Stimulated activated CD8-positive, alpha-beta memory T cell treated with anti-CD3 and anti-CD28 coated beads, Interleukin-7, amount 100 ng/mL, for 1 hour (primary cell): ENCODE measurements around the gene PSKH1.
"Not testable (repeated sequence)": the region's sequence is repeated elsewhere in the genome, so short reads cannot be mapped to it uniquely, and the experiment has no call there.

ENCODE experiments used
- DNase-seq, 2 donors: peaks; one replicate each; pipeline ENCODE4 v3.0.0-alpha.2; 2020; ENCODE audit warnings: low read depth in 2 of 2

PSKH1 gene

DNA sequence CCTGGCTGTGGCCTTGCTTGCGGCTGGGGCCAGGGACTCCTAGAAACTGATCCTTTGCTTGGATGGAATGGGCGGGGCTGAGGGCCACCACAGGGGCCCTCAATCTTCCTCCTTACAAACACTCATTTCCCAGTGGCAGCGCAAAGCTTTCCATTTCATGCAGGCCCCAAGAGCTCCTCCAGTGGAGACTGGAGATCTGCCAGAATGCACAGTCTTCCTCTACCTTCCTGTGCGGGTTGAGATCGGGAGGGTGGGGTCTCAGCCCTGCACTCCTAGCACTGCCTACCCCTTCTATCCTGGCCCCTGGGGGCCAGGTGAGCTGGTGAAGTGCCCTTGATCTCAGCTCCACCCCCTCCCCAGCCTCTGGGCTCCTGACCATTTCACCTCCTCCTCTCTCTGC, 6.7 kb upstream of the PSKH1 start:
- no peak for DNase-seq

DNA sequence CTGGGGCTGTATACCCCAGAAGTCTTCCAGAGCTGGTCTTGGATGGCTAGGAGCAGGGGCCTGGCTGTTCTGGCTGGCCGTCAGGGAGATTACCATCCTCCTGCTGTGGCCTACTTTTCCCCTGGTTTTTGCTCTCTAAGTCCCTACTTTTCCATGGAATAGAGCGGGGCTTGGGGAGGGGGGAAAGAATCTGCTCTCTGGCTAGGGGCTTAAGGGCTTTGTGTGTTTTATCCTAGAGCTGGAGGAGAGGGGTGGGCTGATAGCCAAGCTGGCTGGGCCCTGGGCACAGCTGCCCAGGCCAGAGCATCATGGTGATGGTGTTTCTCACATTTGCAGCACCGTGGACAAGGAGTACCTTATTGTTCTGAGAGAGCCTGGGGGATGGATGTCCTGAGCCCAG, 4.7 kb upstream of the PSKH1 start:
- no peak for DNase-seq

DNA sequence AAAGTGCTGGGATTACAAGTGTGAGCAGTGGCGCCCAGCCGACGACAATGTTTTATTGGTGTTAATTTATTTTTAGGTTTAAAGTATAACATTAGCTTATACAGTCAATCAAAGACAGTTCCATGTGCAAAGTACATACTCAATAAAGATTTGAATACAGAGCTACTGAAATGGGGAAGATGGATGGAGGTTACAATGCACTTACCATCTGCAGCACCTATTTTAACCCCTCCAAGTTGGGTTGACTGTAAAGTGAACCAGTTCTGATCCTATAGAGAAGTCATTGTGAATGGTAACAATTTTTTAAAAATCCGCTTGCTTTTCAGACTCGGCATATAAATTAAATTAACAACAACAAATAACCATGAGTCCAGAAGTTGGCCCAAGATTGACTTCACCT, 679 bp upstream of the PSKH1 start:
- no peak for DNase-seq

DNA sequence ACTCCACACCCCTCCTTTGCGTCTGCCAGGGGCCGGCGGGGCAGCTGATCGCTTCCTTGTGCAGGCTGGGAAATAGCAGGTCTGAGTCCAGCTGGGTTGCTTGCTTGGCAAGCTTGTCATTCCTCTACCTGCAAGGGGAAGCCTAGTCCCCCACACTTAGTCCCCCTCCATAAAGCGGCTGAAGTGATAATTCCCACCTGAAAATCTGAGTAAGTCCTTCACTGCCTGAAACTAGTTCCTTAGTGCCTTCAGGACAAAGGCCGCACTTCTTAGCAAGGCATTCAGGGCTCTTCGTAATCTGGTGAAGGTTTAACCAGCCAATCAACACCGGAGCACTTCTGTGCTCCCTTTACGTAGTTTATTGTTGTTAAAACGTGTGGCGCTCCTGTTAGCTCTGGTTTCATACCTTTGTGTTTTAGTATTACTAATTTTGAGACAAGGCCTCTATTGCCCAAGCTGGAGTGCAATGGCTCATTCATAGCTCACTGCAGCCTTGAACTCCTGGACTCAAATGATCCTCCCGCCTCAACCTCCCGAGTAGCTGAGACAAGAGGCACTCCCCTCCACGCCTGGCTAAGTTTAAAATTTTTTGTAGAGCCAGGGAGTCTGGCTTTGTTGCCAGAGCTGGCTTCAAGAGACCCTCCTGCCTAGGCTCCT, 817 bp downstream of the PSKH1 start:
- DNase-seq = no peak

DNA sequence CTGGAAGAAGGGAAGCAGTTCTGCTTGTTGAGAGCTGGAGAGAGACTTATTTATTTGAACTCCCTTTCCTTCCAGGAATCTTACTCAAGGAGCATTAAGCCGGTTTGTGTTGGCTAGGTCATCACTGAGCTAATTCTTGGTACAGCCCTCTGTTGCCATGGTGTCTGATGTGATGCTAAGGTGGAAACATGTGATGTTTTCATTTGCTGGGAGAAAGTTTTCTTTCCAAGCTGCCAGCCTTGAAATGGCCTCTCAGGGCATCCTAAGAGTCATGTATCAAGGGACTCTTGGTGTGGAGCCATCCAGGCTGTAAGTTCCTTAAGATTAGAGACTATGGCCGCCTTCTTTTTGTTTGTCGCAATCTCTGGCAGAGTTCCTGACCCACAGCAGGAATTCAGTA, 4.2 kb downstream of the PSKH1 start:
- no peak for DNase-seq

DNA sequence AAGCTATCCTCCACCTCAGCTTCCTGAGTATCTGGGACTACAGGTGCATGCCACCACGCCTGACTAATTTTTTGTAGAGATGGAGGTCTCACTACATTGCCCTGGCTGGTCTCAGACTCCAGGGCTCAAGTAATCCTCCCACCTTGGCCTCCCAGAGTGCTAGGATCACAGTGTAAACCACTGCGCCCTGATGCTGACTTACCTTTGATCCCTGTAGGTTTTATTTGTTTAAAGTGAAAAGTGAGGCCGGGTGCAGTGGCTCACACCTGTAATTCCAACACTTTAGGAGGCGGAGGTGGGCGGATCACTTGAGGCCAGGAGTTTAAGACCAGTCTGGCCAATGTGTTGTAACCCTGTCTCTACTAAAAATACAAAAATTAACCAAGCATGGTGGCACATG, 8.7 kb downstream of the PSKH1 start:
- no peak for DNase-seq

DNA sequence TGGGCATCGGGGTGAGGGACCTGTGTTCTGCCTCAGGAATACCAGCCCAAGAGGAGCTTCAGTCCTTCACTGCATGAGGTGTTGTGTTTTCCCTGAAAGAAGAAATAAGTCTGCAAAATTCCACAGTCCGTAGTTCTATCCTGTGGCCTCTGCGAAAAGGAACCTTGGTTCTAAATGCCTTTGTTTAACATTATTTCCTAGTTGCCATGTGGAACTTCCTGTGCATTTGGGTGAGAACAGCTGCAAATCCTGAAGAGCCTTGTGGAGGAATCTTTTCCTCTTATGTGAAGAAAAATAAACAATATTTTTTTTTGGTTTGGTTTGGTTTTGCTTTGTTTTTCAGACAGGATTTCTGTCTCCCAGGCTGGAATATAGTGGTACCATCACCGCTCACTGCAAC, 9.8 kb downstream of the PSKH1 start:
- no peak for DNase-seq

DNA sequence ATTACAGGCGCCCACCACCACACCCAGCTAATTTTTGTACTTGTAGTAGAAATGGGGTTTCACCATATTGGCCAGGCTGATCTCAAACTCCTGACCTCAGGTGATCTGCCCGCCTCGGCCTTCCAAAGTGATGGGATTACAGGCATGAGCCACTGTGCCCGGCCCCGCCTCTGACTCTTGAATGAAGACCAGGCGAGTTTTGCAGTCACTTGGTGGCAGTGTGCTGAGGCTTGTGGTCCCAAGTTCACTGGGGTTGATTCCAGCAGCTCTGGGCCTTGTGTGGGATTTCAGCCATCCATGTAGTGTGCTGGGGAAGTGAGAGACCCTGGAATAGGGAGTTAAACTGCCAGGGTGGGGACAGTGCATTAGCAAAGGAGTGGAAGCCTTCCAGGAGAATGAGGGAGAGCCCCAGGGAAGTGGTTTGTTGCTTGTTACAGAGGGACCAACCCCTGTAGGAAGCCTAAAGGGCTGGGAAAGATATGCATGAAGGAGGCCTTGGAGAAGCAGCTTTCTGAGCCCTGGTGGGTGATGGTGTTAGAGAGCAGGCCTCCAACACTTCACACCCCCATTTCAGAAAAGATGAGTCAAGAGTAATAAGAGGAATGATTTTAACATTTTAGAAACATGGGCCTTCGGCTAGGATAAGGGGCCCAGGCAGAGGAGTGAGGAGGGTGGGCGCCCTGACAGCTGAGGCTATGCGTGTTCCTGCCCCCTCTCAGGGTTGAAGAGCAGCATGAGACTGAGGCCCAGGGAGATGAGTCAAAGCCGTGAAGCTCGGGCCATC, 14.5 kb downstream of the PSKH1 start:
- no peak for DNase-seq

DNA sequence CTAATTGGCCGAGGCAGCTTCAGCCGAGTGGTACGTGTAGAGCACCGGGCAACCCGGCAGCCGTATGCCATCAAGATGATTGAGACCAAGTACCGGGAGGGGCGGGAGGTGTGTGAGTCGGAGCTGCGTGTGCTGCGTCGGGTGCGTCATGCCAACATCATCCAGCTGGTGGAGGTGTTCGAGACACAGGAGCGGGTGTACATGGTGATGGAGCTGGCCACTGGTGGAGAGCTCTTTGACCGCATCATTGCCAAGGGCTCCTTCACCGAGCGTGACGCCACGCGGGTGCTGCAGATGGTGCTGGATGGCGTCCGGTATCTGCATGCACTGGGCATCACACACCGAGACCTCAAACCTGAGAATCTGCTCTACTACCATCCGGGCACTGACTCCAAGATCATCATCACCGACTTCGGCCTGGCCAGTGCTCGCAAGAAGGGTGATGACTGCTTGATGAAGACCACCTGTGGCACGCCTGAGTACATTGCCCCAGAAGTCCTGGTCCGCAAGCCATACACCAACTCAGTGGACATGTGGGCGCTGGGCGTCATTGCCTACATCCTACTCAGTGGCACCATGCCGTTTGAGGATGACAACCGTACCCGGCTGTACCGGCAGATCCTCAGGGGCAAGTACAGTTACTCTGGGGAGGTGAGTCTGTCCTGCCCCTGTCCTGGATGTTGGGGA, 16.1 kb downstream of the PSKH1 start:
- DNase-seq = no peak

DNA sequence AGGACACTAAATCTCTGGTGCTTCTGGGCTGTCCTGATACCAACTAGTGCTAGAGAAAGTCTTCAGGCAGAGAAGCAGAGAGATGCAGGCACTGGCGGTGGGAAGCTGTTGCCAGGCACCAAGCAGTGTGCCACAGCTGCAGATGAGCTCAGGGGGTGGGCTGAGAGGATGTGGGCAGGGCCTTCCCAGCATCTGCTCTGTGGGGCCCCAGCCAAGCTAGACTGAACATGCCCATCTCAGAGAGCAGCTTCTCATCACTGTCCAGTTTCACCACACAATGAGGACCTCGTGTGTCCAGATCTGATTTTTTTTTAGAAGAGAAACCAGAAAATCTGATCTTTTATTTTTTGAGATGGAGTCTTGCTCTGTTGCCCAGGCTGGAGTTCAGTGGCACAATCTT, 17.1 kb downstream of the PSKH1 start:
- DNase-seq = no peak

DNA sequence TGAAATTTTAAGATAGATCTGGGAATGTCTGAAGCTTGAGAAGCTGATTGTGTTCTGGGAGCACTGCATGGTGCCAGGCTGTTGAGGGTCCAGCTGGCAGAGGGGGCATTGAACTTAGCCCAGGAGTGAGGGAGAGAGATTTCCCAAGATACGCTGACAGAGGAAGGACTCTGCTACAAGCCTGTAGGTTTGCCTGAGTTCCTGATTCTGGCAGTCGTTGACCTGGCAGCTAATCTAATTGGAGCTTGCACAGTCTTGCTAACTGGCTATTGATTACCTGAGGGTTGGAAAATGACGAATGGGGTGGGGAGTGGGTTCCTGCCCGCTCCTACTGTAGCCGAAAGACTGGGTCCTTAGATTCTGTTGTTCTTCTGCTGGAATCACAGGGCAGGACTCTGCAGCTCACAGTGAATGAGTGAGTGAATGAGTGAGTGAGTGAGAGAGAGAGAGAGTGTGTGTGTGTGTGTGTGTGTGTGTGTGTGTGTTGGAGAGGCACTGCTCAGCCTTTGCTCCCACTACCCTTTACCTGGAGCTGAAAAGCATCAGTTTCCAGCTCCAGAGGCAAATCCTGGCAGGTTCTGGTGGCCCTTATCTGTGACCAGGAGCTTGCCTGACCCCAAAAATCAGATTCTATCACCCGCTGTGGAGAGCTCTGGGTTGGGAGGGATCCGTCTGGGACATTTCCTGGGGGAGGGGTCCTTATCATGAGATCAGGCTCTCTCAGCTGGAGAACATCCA, 21.9 kb downstream of the PSKH1 start:
- no peak for DNase-seq

DNA sequence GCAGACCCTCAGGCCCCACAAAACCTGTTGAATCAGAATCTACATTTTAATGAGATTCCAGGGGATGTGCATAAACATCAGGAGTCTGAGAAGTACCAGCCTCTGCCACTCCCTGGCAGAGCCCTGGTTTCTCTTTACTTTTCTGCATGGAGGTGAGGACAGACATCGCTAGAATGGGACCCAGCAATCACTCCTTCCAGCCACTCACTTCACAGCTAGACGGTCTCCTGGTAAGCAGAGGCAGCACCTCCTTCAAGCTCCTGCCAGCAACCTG, 22.4 kb downstream of the PSKH1 start:
- not testable (repeated sequence) for DNase-seq

DNA sequence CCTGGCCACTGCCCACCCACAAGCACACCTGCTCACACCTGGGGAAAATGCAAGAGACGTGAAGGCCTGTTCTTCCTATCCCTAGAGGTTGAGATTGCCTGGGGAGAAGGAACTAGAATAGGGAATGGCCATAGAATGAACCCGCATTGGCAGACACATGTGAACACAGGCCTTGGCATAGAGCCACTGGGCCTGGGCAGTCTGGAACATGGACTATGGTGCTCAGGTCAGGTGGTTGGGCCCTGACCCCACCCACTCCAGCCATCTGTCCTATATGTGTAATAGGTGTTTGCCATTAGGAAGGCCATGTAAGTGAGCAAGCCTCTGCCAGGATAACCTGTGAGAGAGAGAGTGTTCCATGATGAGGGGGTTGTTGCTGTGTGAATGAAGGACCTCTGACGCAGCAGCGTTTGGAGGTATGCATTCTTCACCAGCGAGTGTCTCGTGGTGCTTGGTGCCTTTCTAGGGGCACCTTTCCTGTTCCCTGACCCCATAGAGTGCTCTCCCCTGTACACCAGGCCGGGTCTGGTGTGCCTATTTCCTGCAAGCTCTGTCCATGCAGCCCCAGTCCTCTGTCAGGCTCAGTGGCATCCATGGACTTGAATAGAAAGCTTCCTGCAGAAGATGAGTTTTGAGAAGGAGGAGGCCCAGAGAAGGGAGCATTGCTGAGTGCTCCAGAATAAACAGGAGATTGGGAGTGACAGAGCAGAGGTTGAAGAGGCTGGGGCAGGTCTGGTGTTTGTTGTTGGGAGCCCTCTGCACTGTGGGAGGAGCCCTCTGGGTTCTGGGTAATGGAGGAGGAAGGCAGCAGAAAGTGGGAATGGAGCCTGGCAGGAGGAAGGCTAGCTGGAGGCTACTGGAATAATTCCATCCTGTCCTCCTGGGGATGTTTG, 23.0 kb downstream of the PSKH1 start:
- no peak for DNase-seq

DNA sequence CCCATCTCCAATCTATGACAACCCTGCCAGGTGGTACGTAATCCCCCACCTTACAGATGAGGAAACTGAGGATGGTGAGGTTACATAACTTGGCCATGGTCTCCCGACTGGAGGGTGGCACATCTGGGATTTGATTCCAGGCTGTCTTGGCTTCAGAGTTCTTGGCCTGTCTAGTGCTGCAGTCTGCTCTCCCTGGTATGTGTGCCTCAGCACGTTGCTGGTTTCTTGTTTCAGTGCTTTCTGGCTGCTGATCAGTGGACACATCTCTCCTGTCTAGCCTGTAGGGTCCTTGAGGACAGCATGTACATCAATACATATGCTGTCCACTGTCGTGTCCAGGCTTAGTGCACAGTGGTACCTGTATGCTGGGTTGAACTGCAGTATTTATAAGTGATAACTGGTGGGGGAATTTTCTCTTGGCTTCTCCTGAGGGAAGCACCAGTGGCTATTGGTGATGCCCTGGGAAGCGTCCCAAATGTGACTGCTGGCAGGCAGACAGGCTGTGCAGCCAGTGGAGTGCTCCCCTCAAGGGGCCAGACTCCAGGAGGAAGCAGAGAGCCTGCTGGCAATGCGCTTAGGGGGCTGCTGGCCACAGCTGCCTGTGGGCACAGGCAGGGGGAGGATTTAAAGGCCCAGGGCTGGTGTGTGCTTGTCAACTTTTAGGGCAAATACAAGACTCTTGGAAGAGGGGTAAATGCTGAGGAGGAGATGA, 24.2 kb downstream of the PSKH1 start:
- no peak for DNase-seq

DNA sequence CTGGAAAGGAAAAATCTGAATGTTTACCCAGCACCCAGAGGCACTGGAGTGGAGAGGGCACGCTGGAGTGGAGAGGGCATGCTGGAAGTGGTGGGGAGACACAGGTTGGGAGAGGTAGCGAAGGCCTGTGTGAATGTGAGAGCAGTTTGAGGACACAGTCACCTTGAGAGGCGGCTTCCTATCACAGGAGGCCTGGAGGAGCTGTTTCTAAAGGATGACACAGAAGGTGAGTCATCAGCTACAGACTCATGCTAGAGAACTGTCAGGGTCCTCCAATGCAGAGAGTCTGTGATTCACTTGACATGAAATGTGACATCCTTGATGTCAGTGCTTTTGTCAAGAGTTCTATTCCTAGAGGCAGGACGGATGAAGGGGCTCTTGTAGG, 24.8 kb downstream of the PSKH1 start:
- DNase-seq = no peak

DNA sequence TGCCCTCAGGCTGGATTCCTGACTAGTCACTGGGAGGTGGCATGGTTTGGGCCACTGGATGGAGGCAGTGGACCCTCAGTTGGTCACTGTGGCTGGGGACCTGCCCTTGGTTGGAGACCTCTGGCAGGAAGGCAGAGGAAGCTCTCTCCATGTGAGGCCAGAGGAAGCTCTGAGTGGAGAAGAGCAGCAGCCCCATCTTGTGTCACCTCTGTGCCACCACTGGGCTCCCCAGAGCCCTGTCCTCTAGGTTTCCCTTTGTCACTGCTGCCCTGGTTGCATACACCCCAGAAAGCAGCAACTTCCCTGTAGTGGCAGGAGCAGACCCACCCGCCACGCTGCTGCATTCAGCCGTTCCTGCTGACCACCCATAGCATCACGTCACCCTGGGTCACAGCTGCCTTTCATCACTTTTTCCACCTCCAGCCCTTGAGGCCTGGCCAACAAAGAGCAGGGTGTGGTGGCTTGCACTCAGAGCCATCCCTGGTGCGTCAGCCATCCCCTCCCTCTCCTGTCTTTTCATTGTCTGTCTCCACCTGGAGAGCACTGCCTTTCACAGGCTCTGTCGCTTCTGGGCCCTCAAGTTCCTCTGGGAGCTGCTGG, 26.7 kb downstream of the PSKH1 start:
- no peak for DNase-seq

DNA sequence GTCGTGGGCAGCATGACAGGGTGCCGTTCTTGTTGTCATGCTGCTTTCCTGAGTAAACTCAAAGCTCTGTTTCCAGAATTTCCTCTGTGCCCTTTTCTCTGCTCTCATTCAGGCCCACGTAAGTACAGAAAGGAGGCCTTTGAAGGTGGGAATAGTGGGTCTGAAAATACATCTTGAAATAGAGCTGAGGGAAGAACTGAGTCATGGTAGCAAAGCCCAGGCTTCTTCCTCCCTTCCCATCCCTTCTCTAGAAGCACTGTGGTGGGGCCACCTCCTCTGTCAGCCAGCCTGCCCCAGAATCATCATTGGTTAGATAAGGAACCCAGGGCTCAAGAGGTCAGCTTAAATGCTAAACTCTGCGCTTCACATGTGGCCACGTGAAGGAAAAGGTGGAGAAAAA, 29.2 kb downstream of the PSKH1 start:
- DNase-seq = no peak

DNA sequence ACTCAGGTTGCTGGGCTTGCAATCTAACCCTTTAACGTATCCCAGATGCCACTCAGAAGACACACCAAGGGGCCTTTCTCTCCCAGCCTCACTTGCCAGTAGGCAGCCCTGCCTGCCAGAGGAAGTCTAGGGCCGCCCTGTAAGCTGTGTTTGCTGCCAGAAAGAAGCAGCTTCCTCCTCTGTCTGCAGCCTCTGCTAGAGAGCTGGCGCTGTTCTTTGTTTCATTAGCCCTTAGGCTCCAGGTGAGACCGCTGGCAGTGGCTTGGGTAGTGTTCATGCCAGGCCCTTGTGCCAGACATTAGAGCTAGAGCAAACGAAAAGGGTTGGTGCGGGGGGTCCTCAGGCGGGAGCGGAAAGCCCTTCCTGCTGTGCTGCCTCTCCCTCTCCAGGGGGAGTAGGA, 29.7 kb downstream of the PSKH1 start:
- no peak for DNase-seq

DNA sequence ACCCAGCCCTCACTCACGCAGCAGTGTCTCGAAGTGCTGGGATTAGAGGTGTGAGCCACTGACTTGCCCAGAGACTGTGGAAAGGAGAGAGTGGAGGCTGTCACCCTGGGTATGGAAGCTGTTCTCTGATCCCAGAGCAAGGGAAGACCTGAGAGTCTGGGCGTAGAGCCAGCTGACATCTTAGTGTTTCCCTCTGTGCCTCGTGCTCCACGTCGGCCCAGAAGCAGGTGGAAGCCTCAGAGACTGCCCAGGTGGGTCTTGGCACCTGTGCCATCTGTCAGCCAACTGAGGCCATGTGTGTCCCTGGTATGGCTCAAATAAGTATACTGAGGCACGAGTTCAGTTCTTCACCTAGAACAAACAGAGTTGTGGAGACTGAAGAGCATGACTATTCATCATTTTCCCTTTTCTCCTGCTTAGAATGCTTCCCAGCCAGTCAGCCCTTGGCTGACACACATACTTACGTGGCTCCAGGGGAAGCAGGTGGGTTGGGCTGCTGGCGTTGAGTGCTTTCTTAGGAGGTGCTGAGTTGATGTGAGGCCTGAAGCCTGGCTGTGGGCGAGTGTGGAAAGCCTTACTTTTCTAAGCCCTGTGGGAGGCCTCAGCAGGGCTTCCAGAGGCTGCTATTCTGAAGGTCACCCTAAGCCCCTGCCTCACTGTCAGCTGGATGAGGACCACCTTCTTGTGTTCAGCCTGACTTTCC, 30.5 kb downstream of the PSKH1 start:
- DNase-seq = no peak
